ENCODE results near the gene TEAD3.

DNA sequence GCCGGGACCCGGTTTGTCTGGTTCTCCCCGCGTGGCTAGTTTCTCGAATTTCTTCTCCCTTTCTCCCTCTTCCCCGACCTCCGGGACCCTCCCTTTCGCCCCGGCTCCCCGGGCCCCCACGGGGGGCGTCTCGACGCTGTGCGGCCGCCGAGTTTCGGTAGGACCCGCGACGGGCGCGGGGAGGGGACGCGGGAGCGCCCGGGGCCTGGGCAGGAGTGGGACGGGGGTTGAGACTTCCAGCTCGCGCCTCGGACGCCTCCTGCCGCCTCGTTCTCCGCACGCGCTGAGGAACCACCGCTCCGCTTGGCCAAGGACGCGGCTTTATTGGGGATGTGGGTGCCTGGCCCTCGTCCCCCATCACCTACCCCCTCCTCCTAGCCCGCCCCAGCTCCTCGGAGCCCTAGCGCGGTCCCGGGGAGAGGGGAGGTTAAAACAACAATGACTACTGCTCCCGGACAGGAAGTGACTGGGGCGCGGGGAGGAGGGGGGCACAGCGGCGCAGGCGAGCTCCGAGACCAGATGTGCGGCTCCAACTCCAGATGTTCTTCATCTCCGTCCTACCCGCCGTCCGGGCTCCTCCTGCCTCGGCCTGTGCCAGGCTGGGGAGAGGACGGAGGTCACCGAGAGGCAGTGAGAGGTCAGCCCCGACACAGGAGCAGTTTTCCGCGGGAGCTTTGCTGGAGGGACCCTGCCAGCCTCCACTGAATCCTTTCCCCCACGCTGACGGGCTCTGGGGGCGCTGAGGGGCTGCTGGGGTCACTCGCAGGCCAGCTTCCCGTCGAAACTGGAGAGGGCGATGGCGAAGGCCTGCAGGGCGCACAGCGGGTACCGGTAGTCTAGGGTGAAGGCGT lies 917 bp upstream of the TEAD3 start:
- TF ChIP-seq CTCF (IDR thresholded peaks at IDR 0.05) (no peak), POLR2A (IDR thresholded peaks at IDR 0.05) (no peak)

Measured in sigmoid colon (tissue), 3 donors.